Right lobe of liver (tissue), 6 donors: ENCODE results near the gene TMEM42. TPM values are rescaled to one million over a fixed set of nuclear protein-coding genes. Genes with fewer than 3 reads are reported as not detected.

ENCODE experiments used
- ATAC-seq, 4 donors: fragments of 200-7000 bp; cut with Tn5 transposase; one replicate each; pipeline ENCODE4 v1.9.1; 2020; ENCODE audit warnings: mild to moderate bottlenecking in 4 of 4, moderate library complexity in 4 of 4
- DNase-seq, 3 donors: peaks; one replicate each; pipeline ENCODE4 v3.0.0-alpha.2; 2020
- H3K27ac ChIP-seq, 3 donors: fragments of 200-600 bp; one replicate each; pipeline ENCODE4 v1.8.0; 2022
- H3K27me3 ChIP-seq, 2 donors: fragments of 200-600 bp; one replicate each; pipeline ENCODE4 v1.8.0; 2022
- H3K36me3 ChIP-seq, 4 donors: fragments of 200-600 bp; sonication (generic) in 1 of 4; one replicate each; pipeline versions ENCODE4 v1.5.1 to v1.8.0; 2017 to 2022; ENCODE audit warnings: control low read depth in 1 of 4
- H3K4me1 ChIP-seq, 4 donors: fragments of 200-600 bp; sonication (generic) in 1 of 4; one replicate each; pipeline versions ENCODE4 v1.5.1 to v1.8.0; 2017 to 2022; ENCODE audit warnings: control low read depth in 1 of 4
- H3K4me3 ChIP-seq, 3 donors: fragments of 200-600 bp; one replicate each; pipeline ENCODE4 v1.8.0; 2022
- H3K9me3 ChIP-seq, 4 donors: fragments of 200-600 bp; sonication (generic) in 1 of 4; one replicate each; pipeline versions ENCODE4 v1.5.1 to v1.8.0; 2017 to 2022; ENCODE audit warnings: control low read depth in 1 of 4
- POLR2A ChIP-seq: fragments of 450-650 bp; IDR thresholded peaks from one replicate; pipeline ENCODE4 v1.6.1; 2017; ENCODE audit warnings: antibody characterized with exemption, mild to moderate bottlenecking
- WGBS: methylation state at CpG from one replicate; pipeline ENCODE4 v1.1.6; 2018; ENCODE audit warnings: low coverage, low lambda C conversion rate; ENCODE audit not compliant: insufficient coverage; ENCODE audit errors: missing lambda C conversion rate; 5-methylcytosine and 5-hydroxymethylcytosine counted together
- intact Hi-C, 2 donors: fragments of 100-400 bp; cut with DNase I; formaldehyde crosslinking; loops; one replicate each; pipeline versions ENCODE4 v1.11.2 to v1.14.1; 2022
- total RNA-seq, 6 experiments: library from RNA; depleted of rRNA in 2 of 6; stranded (reverse); fragments of >200 nt in 2 of 6; fragmentation: NEBNext Ultra II Directional in 3 of 6; extraction: Animal tissue kit (Norgen Biotek cat#: 25700) in 3 of 6; gene quantifications; one replicate each; pipeline versions ENCODE4 v1.1.0 to v1.2.4, GENCODE V29; 2016 to 2023
- TF ChIP-seq, protein P1 (sequence below), 4 donors: fragments of 200-600 bp in 3 of 4; fragments of 450-650 bp in 1 of 4; IDR thresholded peaks; one replicate each; pipeline versions ENCODE4 v1.5.1 to v1.8.0; 2016 to 2022; ENCODE audit warnings: antibody characterized with exemption in 4 of 4, mild to moderate bottlenecking in 2 of 4
- donor health status: DM: no; HTN: yes; CAD: no.
- donor health status: DM: no; HTN: no; CAD: no.
- donor health status: DM: no; HTN: no; CAD: no.
- donor health status: DM: no; HTN: yes; CAD: no.
- donor health status: DM: no; HTN: yes; CAD: no.

Gene TMEM42
- total RNA-seq, 6 experiments from 2014 or later, result 4.9 to 10.9 (median 8.4) TPM

DNA sequence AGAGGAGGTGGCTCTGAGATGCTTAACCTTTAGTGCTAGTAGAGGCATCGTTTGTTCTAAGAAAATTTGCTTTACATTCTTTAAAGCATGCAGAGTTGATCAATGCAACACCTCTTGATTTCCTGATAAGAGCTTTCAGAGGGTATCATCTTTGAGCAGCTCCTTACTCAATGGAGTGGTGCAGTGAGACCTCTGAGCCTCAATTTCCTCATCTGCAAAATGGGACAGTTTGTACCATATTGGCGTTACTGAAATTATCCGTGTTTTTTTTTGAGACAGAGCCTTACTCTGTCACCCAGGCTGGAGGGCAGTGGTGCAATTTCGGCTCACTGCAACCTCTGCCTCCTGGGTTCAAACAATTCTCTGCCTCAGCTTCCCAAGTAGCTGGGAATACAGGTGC, 1.6 kb upstream of the TMEM42 start:
- Histone ChIP-seq H3K36me3 (no peaks in the 10 kb centered on the region), H3K4me1 (peaks cover 0 to 6% (median 2%) of the 10 kb centered on the region in 4 donors), H3K27ac (no peak overlapping the region), H3K27me3 (no peaks in the 10 kb centered on the region), H3K4me3 (no peak overlapping the region), H3K9me3 (no peaks in the 10 kb centered on the region)
- DNase-seq, result no peak
- intact Hi-C loops, result no loop called here
- TF ChIP-seq POLR2A, result no peak
- TF ChIP-seq, protein P1, sequence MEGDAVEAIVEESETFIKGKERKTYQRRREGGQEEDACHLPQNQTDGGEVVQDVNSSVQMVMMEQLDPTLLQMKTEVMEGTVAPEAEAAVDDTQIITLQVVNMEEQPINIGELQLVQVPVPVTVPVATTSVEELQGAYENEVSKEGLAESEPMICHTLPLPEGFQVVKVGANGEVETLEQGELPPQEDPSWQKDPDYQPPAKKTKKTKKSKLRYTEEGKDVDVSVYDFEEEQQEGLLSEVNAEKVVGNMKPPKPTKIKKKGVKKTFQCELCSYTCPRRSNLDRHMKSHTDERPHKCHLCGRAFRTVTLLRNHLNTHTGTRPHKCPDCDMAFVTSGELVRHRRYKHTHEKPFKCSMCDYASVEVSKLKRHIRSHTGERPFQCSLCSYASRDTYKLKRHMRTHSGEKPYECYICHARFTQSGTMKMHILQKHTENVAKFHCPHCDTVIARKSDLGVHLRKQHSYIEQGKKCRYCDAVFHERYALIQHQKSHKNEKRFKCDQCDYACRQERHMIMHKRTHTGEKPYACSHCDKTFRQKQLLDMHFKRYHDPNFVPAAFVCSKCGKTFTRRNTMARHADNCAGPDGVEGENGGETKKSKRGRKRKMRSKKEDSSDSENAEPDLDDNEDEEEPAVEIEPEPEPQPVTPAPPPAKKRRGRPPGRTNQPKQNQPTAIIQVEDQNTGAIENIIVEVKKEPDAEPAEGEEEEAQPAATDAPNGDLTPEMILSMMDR (IDR thresholded peaks at IDR 0.05), result no peak
- WGBS, result 94% methylated on average over 4 of the region's 4 CpGs
- ATAC-seq, result no peak

DNA sequence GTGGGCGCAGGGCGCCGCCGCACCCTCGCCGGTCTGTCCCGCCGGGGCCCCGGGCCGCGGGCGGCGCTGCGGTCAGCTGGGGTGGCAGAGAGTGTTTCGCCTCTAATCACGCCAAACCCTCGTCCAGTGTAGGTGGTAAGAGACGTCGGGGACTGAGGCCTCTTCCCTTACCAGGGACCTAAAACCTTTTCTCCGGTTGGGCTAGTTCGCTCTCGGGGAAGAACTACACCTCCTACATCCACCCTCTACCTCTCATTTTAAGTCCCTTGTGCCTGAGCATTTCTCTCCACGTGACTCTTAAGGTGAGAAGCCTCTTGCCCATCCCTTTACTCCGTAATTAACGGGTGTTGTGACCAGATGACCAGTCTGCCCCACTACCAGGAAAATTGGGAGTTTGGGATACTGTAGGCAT, 520 bp downstream of the TMEM42 start:
- no peaks in the 10 kb centered on the region for H3K27me3 ChIP-seq
- intact Hi-C loops, result no loop called here
- peaks cover 0 to 11% (median 2%) of the 10 kb centered on the region in 4 donors for H3K4me1 ChIP-seq
- H3K9me3 ChIP-seq, result no peaks in the 10 kb centered on the region
- DNase-seq, result no peak
- peak in 3 of 4 donors; percentile 8 to 34 (median 22) for ATAC-seq
- peak overlapping the region in 2 of 3 donors; percentile 85 to 87 for H3K27ac ChIP-seq
- no peak for TF ChIP-seq POLR2A
- TF ChIP-seq, protein P1 (IDR thresholded peaks at IDR 0.05), result peak in 1 of 4 donors; percentile 5
- WGBS, result 0% methylated on average over 6 of the region's 25 CpGs
- H3K4me3 ChIP-seq, result peak overlapping the region; percentile 60 to 77 (median 70)
- no peaks in the 10 kb centered on the region for H3K36me3 ChIP-seq

DNA sequence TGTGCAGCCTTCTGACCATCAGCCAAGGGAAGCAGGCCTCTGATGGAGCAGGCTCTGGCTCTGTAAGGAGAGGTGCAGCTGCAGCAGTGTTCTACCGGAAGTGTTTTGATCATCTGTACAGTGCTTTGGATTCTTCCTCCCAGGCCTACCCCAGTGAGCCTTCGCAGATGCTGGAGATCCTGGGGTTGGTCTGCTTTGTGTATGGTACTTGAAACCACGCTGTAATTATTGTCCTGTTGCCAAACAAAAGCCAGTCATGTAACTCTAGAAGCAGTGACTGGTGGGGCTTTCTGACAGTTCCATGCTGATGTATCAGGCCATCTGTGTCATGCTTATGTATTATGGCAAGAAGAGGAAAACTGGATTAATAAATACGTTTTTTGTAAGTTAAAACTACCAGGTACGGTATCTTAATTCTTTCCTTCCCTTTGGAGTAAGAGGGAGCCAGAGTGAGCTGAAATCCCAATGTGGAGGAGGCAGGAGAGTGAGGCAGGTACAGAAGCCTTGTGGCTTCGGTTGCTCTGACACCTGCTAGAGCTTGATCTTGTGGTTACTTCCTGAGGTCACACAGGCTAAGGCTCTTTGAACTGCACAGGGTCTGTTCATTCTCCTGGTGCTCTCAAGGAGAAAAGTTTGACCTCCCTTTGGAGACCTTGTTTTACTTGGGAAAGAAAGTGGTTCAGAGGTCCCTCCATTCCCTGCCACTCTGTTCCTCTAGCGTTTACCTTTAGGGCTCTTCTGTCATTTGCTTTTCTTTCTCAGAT, 3.7 kb downstream of the TMEM42 start:
- no peaks in the 10 kb centered on the region for H3K36me3 ChIP-seq
- DNase-seq (no peak), ATAC-seq (no peak)
- intact Hi-C loops, result no loop called here
- no peak for TF ChIP-seq POLR2A
- TF ChIP-seq, protein P1 (IDR thresholded peaks at IDR 0.05), result no peak
- no peaks in the 10 kb centered on the region for H3K9me3 ChIP-seq
- H3K4me1 ChIP-seq, result peaks cover 0 to 33% (median 7%) of the 10 kb centered on the region in 4 donors
- WGBS, result 75% methylated on average over 5 of the region's 7 CpGs
- H3K4me3 ChIP-seq, result no peak overlapping the region
- no peaks in the 10 kb centered on the region for H3K27me3 ChIP-seq
- no peak overlapping the region for H3K27ac ChIP-seq

DNA sequence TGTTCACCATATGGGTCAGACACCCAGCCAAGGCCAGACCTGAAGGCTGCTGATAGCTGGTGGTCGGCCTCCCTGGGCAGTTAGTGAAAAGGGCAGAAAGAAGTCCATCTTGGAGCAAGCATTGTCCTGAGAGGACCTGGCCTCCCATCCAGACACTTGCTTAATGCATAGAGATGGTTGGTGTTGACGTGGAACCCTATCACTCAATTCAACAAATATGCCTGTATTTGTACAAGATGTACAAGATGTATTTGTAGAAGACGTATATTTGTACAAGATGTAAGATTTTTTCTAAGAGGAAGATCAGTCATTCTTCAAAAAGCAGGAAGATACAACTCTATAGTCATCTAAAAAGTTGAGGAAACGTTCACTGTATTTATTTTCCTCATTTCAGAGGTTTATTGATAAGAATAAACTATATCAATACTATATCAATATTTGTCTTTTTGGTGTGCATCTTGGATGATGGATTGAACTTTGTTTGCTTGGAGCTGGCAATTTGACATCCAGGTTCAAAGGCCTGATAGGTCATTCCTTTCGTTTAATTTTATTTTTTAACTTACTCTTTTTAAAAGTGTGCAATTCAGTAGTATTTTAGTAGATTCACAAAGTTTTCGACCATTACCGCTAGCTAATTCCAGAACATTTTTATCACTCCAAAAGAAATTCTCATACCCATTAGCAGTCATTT, 5.9 kb downstream of the TMEM42 start:
- WGBS, result 50% methylated on average over 6 of the region's 7 CpGs
- TF ChIP-seq POLR2A, result no peak
- TF ChIP-seq, protein P1 (IDR thresholded peaks at IDR 0.05), result no peak
- intact Hi-C loops, result no loop called here

More for the DNA sequence above, 5.9 kb downstream of the TMEM42 start:
- H3K27me3 ChIP-seq, result no peaks in the 10 kb centered on the region
- no peak overlapping the region for H3K4me3 ChIP-seq
- no peaks in the 10 kb centered on the region for H3K36me3 ChIP-seq
- DNase-seq (no peak), ATAC-seq (no peak)
- peaks cover 0 to 38% (median 10%) of the 10 kb centered on the region in 4 donors for H3K4me1 ChIP-seq
- H3K27ac ChIP-seq, result no peak overlapping the region
- no peaks in the 10 kb centered on the region for H3K9me3 ChIP-seq
